Muscle layer of duodenum (tissue), 2 donors: ENCODE data around the gene DUSP11.
A peak's percentile ranks its signal among the peaks of the same experiment; 100 is the strongest.

Experiments
- H3K27ac ChIP-seq: one replicate; pipeline ENCODE4 v1.7.0; 2013; ENCODE audit warnings: mild to moderate bottlenecking, low read length
- H3K27me3 ChIP-seq: one replicate; pipeline ENCODE4 v1.7.0; 2013; ENCODE audit warnings: low read depth, mild to moderate bottlenecking, control low read depth, low read length
- H3K36me3 ChIP-seq, 2 donors: one replicate each; pipeline ENCODE4 v1.7.0; 2013; ENCODE audit warnings: low read length in 2 of 2, control low read depth in 1 of 2, mild to moderate bottlenecking in 1 of 2; ENCODE audit not compliant: insufficient read depth in 2 of 2, control insufficient read depth in 1 of 2
- H3K4me1 ChIP-seq, 2 donors: one replicate each; pipeline ENCODE4 v1.7.0; 2013; ENCODE audit warnings: low read length in 2 of 2, mild to moderate bottlenecking in 2 of 2, control low read depth in 1 of 2, moderate library complexity in 1 of 2; ENCODE audit not compliant: insufficient read depth in 2 of 2, control insufficient read depth in 1 of 2
- H3K4me3 ChIP-seq, 2 donors: one replicate each; pipeline ENCODE4 v1.7.0; 2013; ENCODE audit warnings: low read length in 2 of 2, low read depth in 1 of 2, mild to moderate bottlenecking in 1 of 2
- H3K9me3 ChIP-seq, 2 donors: one replicate each; pipeline ENCODE4 v1.7.0; 2013; ENCODE audit warnings: low read length in 2 of 2, control low read depth in 1 of 2, mild to moderate bottlenecking in 1 of 2; ENCODE audit not compliant: control insufficient read depth in 1 of 2
- donor health status: healthy.

The DUSP11 gene

GRCh38 chr2:73779467-73780236 lies at the start of gene DUSP11:
TSS of gene DUSP11 (minus strand) at chr2:73780103. CDS start at chr2:73779974, 129 bp downstream.
- Histone ChIP-seq H3K4me1 (peaks cover 11 to 20% of the 10 kb centered on the region in 2 donors), H3K9me3 (no peaks in the 10 kb centered on the region), H3K4me3 (peak within 1 kb of the TSS; percentile 98 to 100), H3K27me3 (no peaks in the 10 kb centered on the region), H3K36me3 (peaks cover 11 to 15% of the 10 kb centered on the region in 2 donors), H3K27ac (peak within 1 kb of the TSS; percentile 97)

GRCh38 chr2:73828818-73829570 lies 49.1 kb upstream of the DUSP11 start, which contains the start of gene STAMBP:
TSS of gene STAMBP (plus strand) at chr2:73828961. CDS start at chr2:73830857, 1,896 bp downstream.
- Histone ChIP-seq H3K4me1 (peaks cover 16 to 17% of the 10 kb centered on the region in 2 donors), H3K36me3 (peaks cover 10 to 11% of the 10 kb centered on the region in 2 donors), H3K27me3 (no peaks in the 10 kb centered on the region), H3K27ac (peak within 1 kb of the TSS; percentile 95), H3K9me3 (no peaks in the 10 kb centered on the region), H3K4me3 (peak within 1 kb of the TSS; percentile 68 to 92)

GRCh38 chr2:73828389-73828817 lies 48.5 kb upstream of the DUSP11 start:
- Histone ChIP-seq H3K36me3 (peaks cover 8 to 10% of the 10 kb centered on the region in 2 donors), H3K27me3 (no peaks in the 10 kb centered on the region), H3K27ac (peak overlapping the region; percentile 95), H3K4me3 (peak overlapping the region; percentile 68 to 92), H3K4me1 (peaks cover 16 to 18% of the 10 kb centered on the region in 2 donors), H3K9me3 (no peaks in the 10 kb centered on the region)

- H3K27ac ChIP-seq = no peak overlapping the region
- H3K9me3 ChIP-seq = no peaks in the 10 kb centered on the region
- H3K27me3 ChIP-seq = no peaks in the 10 kb centered on the region
- peaks cover 16 to 18% of the 10 kb centered on the region in 2 donors for H3K4me1 ChIP-seq
- H3K36me3 ChIP-seq = peaks cover 4 to 10% of the 10 kb centered on the region in 2 donors
- H3K4me3 ChIP-seq = peak overlapping the region; percentile 68 to 92
Observed at GRCh38 chr2:73827660-73828388, 47.9 kb upstream of the DUSP11 start.

GRCh38 chr2:73827018-73827417 lies 47.1 kb upstream of the DUSP11 start:
- H3K9me3 ChIP-seq = no peaks in the 10 kb centered on the region
- H3K36me3 ChIP-seq = peaks cover 0 to 4% of the 10 kb centered on the region in 2 donors
- H3K27ac ChIP-seq = no peak overlapping the region
- no peak overlapping the region for H3K4me3 ChIP-seq
- H3K27me3 ChIP-seq = no peaks in the 10 kb centered on the region
- peaks cover 12 to 18% of the 10 kb centered on the region in 2 donors for H3K4me1 ChIP-seq

GRCh38 chr2:73825408-73825807 lies 45.5 kb upstream of the DUSP11 start:
- Histone ChIP-seq H3K4me1 (peaks cover 10 to 12% of the 10 kb centered on the region in 2 donors), H3K4me3 (no peak overlapping the region), H3K9me3 (no peaks in the 10 kb centered on the region), H3K27me3 (no peaks in the 10 kb centered on the region), H3K27ac (no peak overlapping the region), H3K36me3 (peaks cover 0 to 4% of the 10 kb centered on the region in 2 donors)

- Histone ChIP-seq H3K4me3 (no peak overlapping the region), H3K36me3 (peaks cover 0 to 3% of the 10 kb centered on the region in 2 donors), H3K4me1 (peaks cover 4 to 10% of the 10 kb centered on the region in 2 donors), H3K27me3 (no peaks in the 10 kb centered on the region), H3K27ac (no peak overlapping the region), H3K9me3 (no peaks in the 10 kb centered on the region)
Observed at GRCh38 chr2:73823916-73824523, 44.1 kb upstream of the DUSP11 start.

GRCh38 chr2:73823416-73823815 lies 43.5 kb upstream of the DUSP11 start:
- H3K27ac ChIP-seq = no peak overlapping the region
- no peaks in the 10 kb centered on the region for H3K36me3 ChIP-seq
- H3K4me3 ChIP-seq = no peak overlapping the region
- no peaks in the 10 kb centered on the region for H3K9me3 ChIP-seq
- H3K27me3 ChIP-seq = no peaks in the 10 kb centered on the region
- H3K4me1 ChIP-seq = peaks cover 4 to 9% of the 10 kb centered on the region in 2 donors

GRCh38 chr2:73822991-73823390 lies 43.1 kb upstream of the DUSP11 start:
- no peaks in the 10 kb centered on the region for H3K27me3 ChIP-seq
- H3K9me3 ChIP-seq = no peaks in the 10 kb centered on the region
- no peak overlapping the region for H3K27ac ChIP-seq
- H3K36me3 ChIP-seq = no peaks in the 10 kb centered on the region
- H3K4me3 ChIP-seq = no peak overlapping the region
- H3K4me1 ChIP-seq = peaks cover 0 to 5% of the 10 kb centered on the region in 2 donors

- H3K9me3 ChIP-seq = no peaks in the 10 kb centered on the region
- H3K27me3 ChIP-seq = no peaks in the 10 kb centered on the region
- no peaks in the 10 kb centered on the region for H3K36me3 ChIP-seq
- H3K4me3 ChIP-seq = no peak overlapping the region
- H3K4me1 ChIP-seq = peaks cover 0 to 5% of the 10 kb centered on the region in 2 donors
- no peak overlapping the region for H3K27ac ChIP-seq
Observed at GRCh38 chr2:73822276-73822675, 42.4 kb upstream of the DUSP11 start.
